Measurements from ENCODE around the gene RAE1.
"Not testable (repeated sequence)": the region's sequence is repeated elsewhere in the genome, so short reads cannot be mapped to it uniquely, and the experiment has no call there.

Gene RAE1

GRCh38 chr20:57414867-57415592 lies 64.0 kb downstream of the RAE1 start:
- DNase-seq (ENCODE audit: low read depth in 2 of 2): no peak

DNA sequence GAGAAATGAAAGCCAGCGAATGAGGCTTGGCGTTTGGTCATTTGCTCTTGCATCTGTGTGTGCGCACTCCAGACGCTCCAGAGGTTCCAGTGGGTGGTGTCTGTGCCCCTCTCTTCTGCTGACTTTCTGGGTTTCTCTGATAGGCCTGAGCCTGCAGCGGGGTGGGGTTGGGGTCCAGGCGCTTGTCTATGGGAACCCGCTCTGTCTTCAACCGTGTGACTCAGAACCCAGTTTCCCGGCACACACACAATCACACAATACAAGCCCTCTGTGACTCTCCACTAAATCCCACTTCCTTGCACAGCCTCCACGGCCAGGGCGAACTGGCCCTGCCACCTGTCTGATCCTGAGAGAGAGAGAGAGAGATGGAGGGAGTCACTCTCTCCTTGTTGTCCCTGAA lies 64.7 kb downstream of the RAE1 start:
- DNase-seq (ENCODE audit: low read depth in 2 of 2): no peak

DNA sequence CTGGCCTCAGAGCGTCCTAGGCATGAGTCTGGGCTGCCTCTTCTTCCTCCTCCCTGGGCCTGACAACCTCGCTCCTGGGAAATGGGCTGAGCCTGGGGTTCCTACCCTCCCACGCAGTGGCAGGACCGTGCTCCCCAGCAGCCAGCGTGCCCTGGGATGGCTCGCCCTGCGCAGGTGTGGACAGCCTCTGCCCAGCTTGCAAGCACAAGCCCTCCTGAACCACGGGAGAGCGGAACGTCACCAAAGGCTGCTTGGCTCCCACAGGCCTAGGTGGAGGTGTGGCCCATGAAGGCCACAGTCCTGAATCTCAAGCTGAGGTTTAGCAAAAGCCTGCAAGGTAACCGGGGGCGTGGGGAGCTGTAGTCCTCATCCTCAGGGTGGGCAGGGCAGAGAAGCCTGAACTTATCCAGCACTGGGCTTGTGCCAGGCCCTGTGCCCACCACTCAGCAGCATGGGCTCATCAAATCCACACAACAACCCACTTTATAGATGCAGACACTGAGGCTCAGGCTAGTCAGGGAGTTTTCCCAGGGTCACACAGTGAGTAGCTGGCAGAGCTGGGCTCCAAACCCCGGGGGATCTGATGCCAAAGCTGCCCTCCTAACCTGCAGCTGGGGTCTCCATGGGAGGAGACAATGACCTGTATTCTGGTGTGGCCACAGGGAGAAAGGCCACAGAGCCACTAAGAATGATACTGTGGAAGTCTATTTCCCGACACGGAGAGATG lies 65.4 kb downstream of the RAE1 start:
- no peak for DNase-seq (ENCODE audit: low read depth in 2 of 2)

- no peak for DNase-seq (ENCODE audit: low read depth in 2 of 2)
Observed at GRCh38 chr20:57417051-57417689, 66.1 kb downstream of the RAE1 start.

- no peak for DNase-seq (ENCODE audit: low read depth in 2 of 2)
Observed at GRCh38 chr20:57417830-57418780, 67.0 kb downstream of the RAE1 start.

DNA sequence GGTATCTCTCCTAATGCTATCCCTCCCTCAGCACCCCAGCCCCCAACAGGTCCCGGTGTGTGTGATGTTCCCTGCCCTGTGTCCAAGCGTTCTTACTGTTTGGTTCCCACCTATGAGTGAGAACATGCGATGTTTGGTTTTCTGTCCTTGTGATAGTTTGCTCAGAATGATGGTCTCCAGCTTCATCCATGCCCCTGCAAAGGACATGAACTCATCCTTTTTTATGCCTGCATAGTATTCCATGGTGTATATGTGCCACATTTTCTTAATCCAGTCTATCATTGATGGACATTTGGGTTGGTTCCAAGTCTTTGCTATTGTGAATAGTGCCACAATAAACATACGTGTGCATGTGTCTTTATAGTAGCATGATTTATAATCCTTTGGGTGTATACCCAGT lies 68.4 kb downstream of the RAE1 start:
- not testable (repeated sequence) for DNase-seq (ENCODE audit: low read depth in 2 of 2)

GRCh38 chr20:57420571-57421252 lies 69.7 kb downstream of the RAE1 start:
- DNase-seq (ENCODE audit: low read depth in 2 of 2): no peak

GRCh38 chr20:57421253-57422220 lies 70.5 kb downstream of the RAE1 start:
- DNase-seq (ENCODE audit: low read depth in 2 of 2): no peak

GRCh38 chr20:57422254-57422653 lies 71.2 kb downstream of the RAE1 start:
- no peak for DNase-seq (ENCODE audit: low read depth in 2 of 2)

DNA sequence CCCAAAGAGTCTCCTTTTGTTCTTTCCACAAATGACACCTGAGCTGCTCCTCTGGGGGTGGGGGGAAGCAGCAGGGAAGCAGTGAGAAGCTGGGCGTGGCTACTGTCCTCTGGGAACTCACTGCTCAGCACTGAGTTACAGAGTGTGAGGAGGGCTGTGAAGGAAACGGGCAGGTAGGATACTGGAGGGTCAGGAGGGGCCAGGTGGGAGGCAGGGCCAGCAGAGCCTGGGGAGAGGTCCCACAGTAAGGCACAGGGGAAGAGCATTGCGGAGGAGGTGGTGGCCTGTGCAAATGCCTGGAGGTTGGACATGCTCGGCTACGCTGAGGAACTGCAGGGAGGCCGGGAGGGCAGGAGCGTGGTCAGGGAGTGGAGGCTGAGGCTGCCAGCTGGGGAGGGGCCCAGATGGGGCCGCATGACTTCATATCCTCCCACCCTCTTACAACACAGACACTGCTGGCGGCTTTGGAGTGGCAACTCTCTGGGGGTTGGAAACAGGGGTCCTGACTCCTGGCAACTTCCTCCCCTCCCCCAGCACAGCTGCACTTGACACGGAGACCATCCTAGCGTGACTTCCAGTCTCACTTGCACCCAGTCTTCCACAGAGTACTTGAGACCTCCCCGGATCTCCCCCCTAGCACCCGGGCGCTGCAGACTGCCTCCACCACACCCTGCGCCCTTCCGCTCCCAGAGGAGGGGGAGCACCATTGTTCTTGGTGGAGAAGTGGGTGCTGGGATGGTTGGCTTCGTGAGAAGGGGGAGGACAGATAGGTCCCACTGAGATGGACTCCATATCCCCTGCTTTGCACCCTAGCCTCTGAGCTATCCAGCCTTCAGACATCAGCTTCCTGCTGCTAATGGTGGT lies 74.3 kb downstream of the RAE1 start:
- DNase-seq (ENCODE audit: low read depth in 2 of 2): no peak

GRCh38 chr20:57426271-57426689 lies 75.2 kb downstream of the RAE1 start:
- no peak for DNase-seq (ENCODE audit: low read depth in 2 of 2)

DNA sequence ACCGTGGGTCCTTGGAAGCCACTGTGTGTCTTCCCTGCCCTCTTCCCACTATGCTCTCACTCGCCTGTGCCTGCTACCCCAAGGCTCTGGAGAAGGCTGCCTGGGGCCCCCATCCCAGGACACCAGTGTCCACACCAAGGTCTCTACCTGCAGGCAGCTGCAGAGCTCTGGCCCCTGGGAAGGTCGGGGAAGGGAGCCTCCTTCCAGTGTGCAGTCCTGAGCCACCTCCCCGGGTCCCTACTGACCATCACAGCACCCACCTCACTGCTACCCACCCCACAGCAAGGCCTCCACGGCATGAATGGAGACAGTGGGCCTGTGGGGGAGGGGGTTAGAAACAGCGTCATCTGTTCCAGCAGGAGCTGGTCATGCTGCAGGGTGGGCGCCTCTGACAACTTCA lies 75.8 kb downstream of the RAE1 start:
- DNase-seq (ENCODE audit: low read depth in 2 of 2): no peak

DNA sequence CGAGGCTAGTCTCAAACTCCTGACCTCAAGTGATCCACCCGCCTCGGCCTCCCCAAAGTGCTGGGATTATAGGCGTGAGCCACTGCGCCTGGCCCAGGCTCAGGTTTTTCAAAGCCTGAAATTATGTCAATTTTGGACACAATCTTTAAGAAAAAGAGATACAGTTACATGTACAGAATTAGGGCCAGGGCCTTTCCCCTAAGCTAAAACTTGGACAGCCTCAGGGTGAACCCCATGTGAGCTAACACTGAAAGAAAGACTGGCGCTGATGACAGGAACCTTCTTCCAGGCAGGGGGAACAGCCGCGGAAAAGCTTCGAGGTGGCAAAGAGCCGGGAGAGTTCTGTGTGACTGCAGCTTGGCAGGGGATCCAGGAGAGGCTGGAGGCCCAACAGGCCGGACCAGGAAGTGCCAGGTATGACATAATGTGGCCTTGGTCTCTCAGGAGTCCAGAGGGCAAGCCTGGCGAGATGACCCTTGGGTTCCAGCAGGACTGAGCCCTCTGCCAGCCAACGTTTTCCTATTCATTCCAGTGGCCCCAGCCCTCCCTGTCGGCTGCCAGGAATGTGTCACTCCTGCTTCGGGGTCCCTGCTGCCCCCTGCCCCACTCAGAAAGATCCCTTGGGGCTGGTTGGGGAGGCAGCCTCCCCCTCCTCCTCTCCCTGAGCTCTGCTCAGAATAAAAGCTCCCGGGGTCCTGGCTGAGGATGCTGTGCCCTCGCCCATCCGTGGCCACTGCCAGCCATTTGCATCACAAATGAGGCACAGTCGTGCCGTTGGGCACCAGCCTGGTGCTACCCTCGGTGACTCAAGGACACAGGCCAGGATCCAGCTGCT lies 77.5 kb downstream of the RAE1 start:
- DNase-seq (ENCODE audit: low read depth in 2 of 2): no peak

All from stimulated activated CD8-positive, alpha-beta memory T cell treated with anti-CD3 and anti-CD28 coated beads, Interleukin-7, amount 100 ng/mL, for 4 hours (primary cell).